Loucy (cell line): ENCODE results near the gene CEP72.

Experiments used
- H2AFZ ChIP-seq: fragments of 200-600 bp; sonication (generic); 2 replicates; pipeline ENCODE4 v1.6.0; 2016; ENCODE audit warnings: antibody characterized with exemption, mild to moderate bottlenecking, low read length, moderate library complexity
- H3F3A ChIP-seq: fragments of 200-600 bp; 2 replicates; pipeline ENCODE4 v1.6.0; 2016; ENCODE audit warnings: antibody characterized with exemption, low read depth, mild to moderate bottlenecking
- H3K27me3 ChIP-seq: fragments of 200-600 bp; sonication (generic); 2 replicates; pipeline ENCODE4 v1.6.1; 2014; ENCODE audit warnings: low read length, mild to moderate bottlenecking; ENCODE audit not compliant: insufficient read depth, poor library complexity, severe bottlenecking
- H3K36me3 ChIP-seq: fragments of 200-600 bp; sonication (generic); 2 replicates; pipeline ENCODE4 v1.6.1; 2016; ENCODE audit warnings: low read length; ENCODE audit not compliant: insufficient read depth
- H3K4me1 ChIP-seq: fragments of 200-600 bp; sonication (generic); 2 replicates; pipeline ENCODE4 v1.5.1; 2014; ENCODE audit warnings: low read length, mild to moderate bottlenecking; ENCODE audit not compliant: insufficient read depth, poor library complexity, severe bottlenecking
- H3K4me2 ChIP-seq: fragments of 200-600 bp; sonication (generic); 2 replicates; pipeline ENCODE4 v1.6.0; 2014; ENCODE audit warnings: antibody characterized with exemption, low read length, low read depth, mild to moderate bottlenecking; ENCODE audit not compliant: poor library complexity, severe bottlenecking
- H3K4me3 ChIP-seq: fragments of 200-600 bp; sonication (generic); 2 replicates; pipeline ENCODE4 v1.5.1; 2014; ENCODE audit warnings: low read length, mild to moderate bottlenecking, mixed read lengths; ENCODE audit not compliant: poor library complexity, severe bottlenecking
- H3K79me2 ChIP-seq: fragments of 200-600 bp; sonication (generic); 2 replicates; pipeline ENCODE4 v1.6.1; 2014; ENCODE audit warnings: low read length; ENCODE audit not compliant: insufficient read depth
- H3K9ac ChIP-seq: fragments of 200-600 bp; sonication (generic); 2 replicates; pipeline ENCODE4 v1.6.0; 2014; ENCODE audit warnings: mild to moderate bottlenecking, low read depth, low read length, moderate library complexity; ENCODE audit not compliant: poor library complexity, severe bottlenecking
- H3K9me2 ChIP-seq: fragments of 200-600 bp; sonication (generic); replicated peaks from 2 replicates; pipeline ENCODE4 v1.6.1; 2016; ENCODE audit warnings: low read depth, low read length, mixed read lengths
- H3K9me3 ChIP-seq: fragments of 200-600 bp; sonication (generic); 2 replicates; pipeline ENCODE4 v1.6.1; 2014; ENCODE audit warnings: mild to moderate bottlenecking, antibody characterized with exemption, low read length, low read depth; ENCODE audit not compliant: insufficient read depth
- H4K20me1 ChIP-seq: fragments of 200-600 bp; sonication (generic); 2 replicates; pipeline ENCODE4 v1.6.0; 2014; ENCODE audit warnings: antibody characterized with exemption, low read length, mild to moderate bottlenecking; ENCODE audit not compliant: insufficient read depth, poor library complexity, severe bottlenecking
- EZH2phosphoT487 ChIP-seq: fragments of 200-600 bp; IDR thresholded peaks from 2 replicates; pipeline ENCODE4 v1.6.1; 2018; ENCODE audit warnings: antibody characterized with exemption, mild to moderate bottlenecking, moderate library complexity, borderline replicate concordance
- TF ChIP-seq, protein P1 (sequence below): fragments of 200-600 bp; sonication (generic); conservative IDR thresholded peaks from 2 replicates; pipeline ENCODE4 v1.5.1; 2014; ENCODE audit warnings: mild to moderate bottlenecking, antibody characterized with exemption, low read length

Gene CEP72

DNA sequence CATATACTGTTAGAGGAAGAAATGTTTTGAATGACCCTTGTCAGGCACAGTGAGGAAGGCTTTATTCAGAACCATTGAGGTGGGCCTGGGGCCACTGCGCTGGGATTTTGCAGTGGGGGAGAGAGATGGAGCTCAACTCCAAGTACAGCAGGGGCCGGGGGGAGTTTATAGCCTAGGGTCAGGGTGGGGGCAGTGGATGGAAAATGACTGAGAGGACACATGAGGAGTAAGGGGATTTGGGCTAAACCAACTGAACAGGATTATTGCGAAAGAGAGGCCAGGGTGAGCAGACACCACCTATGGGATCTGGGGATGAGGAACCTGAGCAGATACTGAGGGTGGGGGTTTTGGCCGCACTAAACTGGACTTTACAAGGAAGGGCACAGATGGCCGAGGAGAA lies 6.3 kb downstream of the CEP72 start:
- Histone ChIP-seq H3K36me3 (peaks cover 41% of the 10 kb centered on the region), H3K27me3 (no peaks in the 10 kb centered on the region)

DNA sequence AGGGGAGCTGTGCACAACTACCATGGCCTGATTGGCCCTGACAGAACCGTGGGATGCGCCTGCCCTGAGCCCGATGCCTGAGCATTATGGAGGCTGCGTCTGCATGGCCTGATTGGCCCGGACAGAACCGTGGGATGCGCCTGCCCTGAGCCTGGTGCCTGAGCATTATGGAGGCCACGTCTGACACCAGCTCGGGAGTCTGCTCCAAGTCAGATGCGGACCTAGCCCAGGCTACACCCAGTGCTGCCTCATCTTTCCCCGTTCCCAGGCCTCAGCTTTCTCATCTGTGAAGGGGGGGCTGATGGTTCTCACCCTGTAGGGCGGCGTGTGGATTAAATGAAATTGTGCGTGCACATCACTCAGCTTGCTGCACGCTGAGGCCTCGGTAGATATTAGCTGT lies 7.3 kb downstream of the CEP72 start:
- Histone ChIP-seq H4K20me1 (peaks cover 20% of the 10 kb centered on the region), H3K4me3 (no peak overlapping the region), H3K4me1 (peaks cover 13% of the 10 kb centered on the region), H2AFZ (no peak overlapping the region), H3K9ac (no peak overlapping the region), H3K9me2 (no peaks in the 10 kb centered on the region), H3K9me3 (peaks cover 7% of the 10 kb centered on the region; the same call in 1 of the 2 replicates), H3F3A (no peaks in the 10 kb centered on the region; the same call in 1 of the 2 replicates), H3K4me2 (no peak overlapping the region), H3K79me2 (peaks cover 37% of the 10 kb centered on the region), H3K27me3 (no peaks in the 10 kb centered on the region), H3K36me3 (peaks cover 43% of the 10 kb centered on the region)
- no peak for TF ChIP-seq EZH2phosphoT487
- TF ChIP-seq, protein P1, sequence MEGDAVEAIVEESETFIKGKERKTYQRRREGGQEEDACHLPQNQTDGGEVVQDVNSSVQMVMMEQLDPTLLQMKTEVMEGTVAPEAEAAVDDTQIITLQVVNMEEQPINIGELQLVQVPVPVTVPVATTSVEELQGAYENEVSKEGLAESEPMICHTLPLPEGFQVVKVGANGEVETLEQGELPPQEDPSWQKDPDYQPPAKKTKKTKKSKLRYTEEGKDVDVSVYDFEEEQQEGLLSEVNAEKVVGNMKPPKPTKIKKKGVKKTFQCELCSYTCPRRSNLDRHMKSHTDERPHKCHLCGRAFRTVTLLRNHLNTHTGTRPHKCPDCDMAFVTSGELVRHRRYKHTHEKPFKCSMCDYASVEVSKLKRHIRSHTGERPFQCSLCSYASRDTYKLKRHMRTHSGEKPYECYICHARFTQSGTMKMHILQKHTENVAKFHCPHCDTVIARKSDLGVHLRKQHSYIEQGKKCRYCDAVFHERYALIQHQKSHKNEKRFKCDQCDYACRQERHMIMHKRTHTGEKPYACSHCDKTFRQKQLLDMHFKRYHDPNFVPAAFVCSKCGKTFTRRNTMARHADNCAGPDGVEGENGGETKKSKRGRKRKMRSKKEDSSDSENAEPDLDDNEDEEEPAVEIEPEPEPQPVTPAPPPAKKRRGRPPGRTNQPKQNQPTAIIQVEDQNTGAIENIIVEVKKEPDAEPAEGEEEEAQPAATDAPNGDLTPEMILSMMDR = no peak

More for the DNA sequence above, 6.3 kb downstream of the CEP72 start:
- H3K9me2 ChIP-seq = no peaks in the 10 kb centered on the region
- peaks cover 7% of the 10 kb centered on the region; the same call in 1 of the 2 replicates for H3K9me3 ChIP-seq
- TF ChIP-seq, protein P1 = no peak
- no peak for TF ChIP-seq EZH2phosphoT487
- no peak overlapping the region for H2AFZ ChIP-seq
- H4K20me1 ChIP-seq = peaks cover 20% of the 10 kb centered on the region
- H3K79me2 ChIP-seq = peaks cover 47% of the 10 kb centered on the region
- H3K4me3 ChIP-seq = no peak overlapping the region
- no peak overlapping the region for H3K4me2 ChIP-seq
- no peak overlapping the region for H3K9ac ChIP-seq
- peaks cover 16% of the 10 kb centered on the region for H3K4me1 ChIP-seq
- no peaks in the 10 kb centered on the region; the same call in 1 of the 2 replicates for H3F3A ChIP-seq

DNA sequence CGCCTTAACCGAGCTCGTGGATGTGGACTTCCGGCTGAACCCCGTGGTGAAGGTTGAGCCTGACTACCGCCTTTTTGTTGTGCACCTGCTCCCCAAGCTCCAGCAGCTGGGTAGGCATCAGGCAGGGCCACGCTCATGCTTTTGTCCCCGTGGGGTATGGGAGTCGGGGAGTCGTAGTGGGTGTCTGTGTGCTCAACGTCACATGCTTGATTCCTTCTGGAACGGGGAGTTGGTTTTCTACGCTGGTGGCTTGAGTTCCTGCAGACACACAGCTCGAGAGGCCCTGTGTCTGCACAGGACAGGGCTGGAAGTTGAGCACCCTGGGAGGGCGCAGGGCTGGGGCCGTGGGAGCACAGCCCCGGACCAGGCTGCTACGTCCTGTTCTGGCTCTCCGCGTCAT lies 8.0 kb downstream of the CEP72 start:
- Histone ChIP-seq H3F3A (no peaks in the 10 kb centered on the region; the same call in 1 of the 2 replicates), H3K79me2 (peaks cover 30% of the 10 kb centered on the region), H3K9me3 (peaks cover 5% of the 10 kb centered on the region; the same call in 1 of the 2 replicates), H2AFZ (no peak overlapping the region), H3K36me3 (peaks cover 50% of the 10 kb centered on the region), H3K4me2 (no peak overlapping the region), H3K4me1 (peaks cover 13% of the 10 kb centered on the region), H3K9me2 (no peaks in the 10 kb centered on the region), H3K4me3 (no peak overlapping the region), H4K20me1 (peaks cover 20% of the 10 kb centered on the region), H3K9ac (no peak overlapping the region), H3K27me3 (no peaks in the 10 kb centered on the region)
- TF ChIP-seq EZH2phosphoT487 = no peak
- TF ChIP-seq, protein P1 = no peak
